ENCODE data around the gene MT1A. TPM values are rescaled to one million over a fixed set of nuclear protein-coding genes. Genes with fewer than 3 reads are reported as not detected.

Gene MT1A
- polyA plus RNA-seq, 1 of the 3 experiments (the other 2 are of a cell fraction), result 5.4 TPM

DNA sequence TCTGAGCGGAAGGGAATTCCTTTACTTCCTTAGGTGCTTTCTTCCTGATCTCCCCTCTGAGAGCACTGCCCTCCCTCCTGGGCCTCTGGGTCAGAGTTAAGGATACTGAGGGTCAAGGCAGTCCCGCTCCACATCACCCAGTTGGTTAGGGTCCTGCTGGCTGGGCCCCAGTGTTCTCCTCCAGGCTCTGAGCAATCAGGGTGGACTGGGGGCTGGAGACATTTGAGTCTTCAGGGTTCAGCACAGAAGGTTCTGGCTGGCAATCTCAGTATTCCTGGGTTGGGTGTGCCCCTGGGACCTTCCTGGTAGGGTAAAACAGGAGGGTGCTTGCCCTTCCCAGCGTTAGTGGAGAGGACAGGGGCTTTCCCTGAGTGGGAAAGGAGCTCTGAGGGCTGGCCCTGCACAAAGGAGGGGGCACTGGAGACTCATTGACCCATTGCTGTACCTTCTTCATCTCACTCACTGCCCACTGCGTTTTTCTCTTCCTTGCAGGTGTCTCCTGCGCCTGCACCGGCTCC lies 5.6 kb upstream of the MT1A start:
- Histone ChIP-seq H3K4me2 (no peak overlapping the region), H3K27me3 (ENCODE audit: insufficient read depth) (peaks cover 31% of the 10 kb centered on the region; the same call in 1 of the 2 replicates)
- TF ChIP-seq FOSL2 (IDR thresholded peaks at IDR 0.05; ENCODE audit: borderline replicate concordance, low read depth) (no peak), RCOR1 (IDR thresholded peaks at IDR 0.05; ENCODE audit: low read length) (no peak), RAD21 (IDR thresholded peaks at IDR 0.05; ENCODE audit: low read length) (no peak), MXI1 (IDR thresholded peaks at IDR 0.05; ENCODE audit: low read depth, low read length) (no peak), EZH2phosphoT487 (IDR thresholded peaks at IDR 0.05; ENCODE audit: borderline replicate concordance, low read depth) (no peak), SMC3 (IDR thresholded peaks at IDR 0.05; ENCODE audit: low read depth, low read length) (no peak), FOXJ3 (CRISPR knock-in tag; IDR thresholded peaks at IDR 0.05) (no peak), NFIC (IDR thresholded peaks at IDR 0.05; ENCODE audit: borderline replicate concordance) (no peak), NRF1 (IDR thresholded peaks at IDR 0.05; ENCODE audit: low read depth, low read length) (no peak), RXRA (IDR thresholded peaks at IDR 0.05; ENCODE audit: borderline replicate concordance, low read depth) (no peak), MEF2A (IDR thresholded peaks at IDR 0.05; ENCODE audit: borderline replicate concordance, low read depth) (no peak), SIN3A (IDR thresholded peaks at IDR 0.05; ENCODE audit: borderline replicate concordance, low read depth, low read length) (no peak), JUND (IDR thresholded peaks at IDR 0.05) (no peak), CHD2 (IDR thresholded peaks at IDR 0.05; ENCODE audit: low read length, partially characterized antibody) (no peak)
- TF ChIP-seq, protein P1, sequence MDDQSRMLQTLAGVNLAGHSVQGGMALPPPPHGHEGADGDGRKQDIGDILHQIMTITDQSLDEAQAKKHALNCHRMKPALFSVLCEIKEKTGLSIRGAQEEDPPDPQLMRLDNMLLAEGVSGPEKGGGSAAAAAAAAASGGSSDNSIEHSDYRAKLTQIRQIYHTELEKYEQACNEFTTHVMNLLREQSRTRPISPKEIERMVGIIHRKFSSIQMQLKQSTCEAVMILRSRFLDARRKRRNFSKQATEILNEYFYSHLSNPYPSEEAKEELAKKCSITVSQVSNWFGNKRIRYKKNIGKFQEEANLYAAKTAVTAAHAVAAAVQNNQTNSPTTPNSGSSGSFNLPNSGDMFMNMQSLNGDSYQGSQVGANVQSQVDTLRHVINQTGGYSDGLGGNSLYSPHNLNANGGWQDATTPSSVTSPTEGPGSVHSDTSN (IDR thresholded peaks at IDR 0.05), result no peak

DNA sequence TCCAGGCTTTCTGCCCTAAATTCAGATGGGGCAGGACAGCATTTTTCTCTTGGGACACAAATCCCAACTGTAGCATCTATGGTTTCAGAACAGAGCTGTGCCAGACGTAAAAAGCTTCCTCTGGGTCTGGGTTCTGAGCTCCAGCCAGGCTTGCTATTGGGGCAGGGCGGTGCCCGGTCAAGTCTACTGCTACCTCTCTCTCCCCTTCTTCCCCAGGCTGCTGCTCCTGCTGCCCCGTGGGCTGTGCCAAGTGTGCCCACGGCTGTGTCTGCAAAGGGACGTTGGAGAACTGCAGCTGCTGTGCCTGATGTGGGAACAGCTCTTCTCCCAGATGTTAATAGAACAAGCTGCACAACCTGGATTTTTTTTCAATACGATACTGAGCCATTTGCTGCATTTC lies 4.9 kb upstream of the MT1A start:
- no peak overlapping the region for H3K27ac ChIP-seq (ENCODE audit: low read depth in 2 of 2, low read length in 1 of 2)
- no peak for DNase-seq
- no peaks in the 10 kb centered on the region for H3F3A ChIP-seq (replicated peaks; ENCODE audit: insufficient read depth)
- H4K20me1 ChIP-seq (ENCODE audit: insufficient read depth), result no peaks in the 10 kb centered on the region
- H3K79me2 ChIP-seq (ENCODE audit: insufficient read depth), result no peaks in the 10 kb centered on the region
- no peaks in the 10 kb centered on the region for H3K9me2 ChIP-seq
- H3K27me3 ChIP-seq (ENCODE audit: insufficient read depth), result peaks cover 31% of the 10 kb centered on the region; the same call in 1 of the 2 replicates
- H3K4me3 ChIP-seq (ENCODE audit: low read depth in 2 of 2, low read length in 1 of 2), result no peak overlapping the region
- no peak overlapping the region for H3K9ac ChIP-seq
- ChIA-PET CTCF (interaction anchor here (0.9 to 1.2 kb wide), 2 partner anchors 10 to 11 kb away, joined by 3 read pairs; no protein-coding TSS in a partner anchor), POLR2A (no interaction called here)
- peaks cover 0 to 28% of the 10 kb centered on the region in 2 experiments; a peak in 1 of 4 replicates for H3K4me1 ChIP-seq (ENCODE audit: control insufficient read depth in 1 of 2, insufficient read depth in 2 of 2, low read depth in 1 of 2, low read length in 1 of 2)
- H3K36me3 ChIP-seq (replicated peaks in 1 of 2; ENCODE audit: control insufficient read depth in 1 of 2, insufficient read depth in 2 of 2, low read length in 1 of 2), result no peaks in the 10 kb centered on the region
- WGBS (ENCODE audit: low lambda C conversion rate), result 75% methylated on average over 7 of the region's 7 CpGs
- H3K4me2 ChIP-seq, result no peak overlapping the region
- H2AFZ ChIP-seq (ENCODE audit: low read depth), result no peak overlapping the region
- no peaks in the 10 kb centered on the region for H3K9me3 ChIP-seq
- TF ChIP-seq, protein P2, sequence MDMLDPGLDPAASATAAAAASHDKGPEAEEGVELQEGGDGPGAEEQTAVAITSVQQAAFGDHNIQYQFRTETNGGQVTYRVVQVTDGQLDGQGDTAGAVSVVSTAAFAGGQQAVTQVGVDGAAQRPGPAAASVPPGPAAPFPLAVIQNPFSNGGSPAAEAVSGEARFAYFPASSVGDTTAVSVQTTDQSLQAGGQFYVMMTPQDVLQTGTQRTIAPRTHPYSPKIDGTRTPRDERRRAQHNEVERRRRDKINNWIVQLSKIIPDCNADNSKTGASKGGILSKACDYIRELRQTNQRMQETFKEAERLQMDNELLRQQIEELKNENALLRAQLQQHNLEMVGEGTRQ (IDR thresholded peaks at IDR 0.05; ENCODE audit: borderline replicate concordance, low read depth, low read length), result no peak
- TF ChIP-seq, protein P3, sequence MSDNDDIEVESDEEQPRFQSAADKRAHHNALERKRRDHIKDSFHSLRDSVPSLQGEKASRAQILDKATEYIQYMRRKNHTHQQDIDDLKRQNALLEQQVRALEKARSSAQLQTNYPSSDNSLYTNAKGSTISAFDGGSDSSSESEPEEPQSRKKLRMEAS (IDR thresholded peaks at IDR 0.05; ENCODE audit: low read depth), result no peak
- TF ChIP-seq, protein P4, sequence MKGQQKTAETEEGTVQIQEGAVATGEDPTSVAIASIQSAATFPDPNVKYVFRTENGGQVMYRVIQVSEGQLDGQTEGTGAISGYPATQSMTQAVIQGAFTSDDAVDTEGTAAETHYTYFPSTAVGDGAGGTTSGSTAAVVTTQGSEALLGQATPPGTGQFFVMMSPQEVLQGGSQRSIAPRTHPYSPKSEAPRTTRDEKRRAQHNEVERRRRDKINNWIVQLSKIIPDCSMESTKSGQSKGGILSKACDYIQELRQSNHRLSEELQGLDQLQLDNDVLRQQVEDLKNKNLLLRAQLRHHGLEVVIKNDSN (IDR thresholded peaks at IDR 0.05; ENCODE audit: borderline replicate concordance, low read depth), result no peak
- TF ChIP-seq, protein P5, sequence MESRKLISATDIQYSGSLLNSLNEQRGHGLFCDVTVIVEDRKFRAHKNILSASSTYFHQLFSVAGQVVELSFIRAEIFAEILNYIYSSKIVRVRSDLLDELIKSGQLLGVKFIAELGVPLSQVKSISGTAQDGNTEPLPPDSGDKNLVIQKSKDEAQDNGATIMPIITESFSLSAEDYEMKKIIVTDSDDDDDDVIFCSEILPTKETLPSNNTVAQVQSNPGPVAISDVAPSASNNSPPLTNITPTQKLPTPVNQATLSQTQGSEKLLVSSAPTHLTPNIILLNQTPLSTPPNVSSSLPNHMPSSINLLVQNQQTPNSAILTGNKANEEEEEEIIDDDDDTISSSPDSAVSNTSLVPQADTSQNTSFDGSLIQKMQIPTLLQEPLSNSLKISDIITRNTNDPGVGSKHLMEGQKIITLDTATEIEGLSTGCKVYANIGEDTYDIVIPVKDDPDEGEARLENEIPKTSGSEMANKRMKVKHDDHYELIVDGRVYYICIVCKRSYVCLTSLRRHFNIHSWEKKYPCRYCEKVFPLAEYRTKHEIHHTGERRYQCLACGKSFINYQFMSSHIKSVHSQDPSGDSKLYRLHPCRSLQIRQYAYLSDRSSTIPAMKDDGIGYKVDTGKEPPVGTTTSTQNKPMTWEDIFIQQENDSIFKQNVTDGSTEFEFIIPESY (IDR thresholded peaks at IDR 0.05; ENCODE audit: borderline replicate concordance, low read depth), result no peak

More for the DNA sequence above, 5.6 kb upstream of the MT1A start:
- H3K27ac ChIP-seq (ENCODE audit: low read depth in 2 of 2, low read length in 1 of 2), result no peak overlapping the region
- DNase-seq, result no peak
- H3K9ac ChIP-seq, result no peak overlapping the region
- WGBS (ENCODE audit: low lambda C conversion rate), result 98% methylated on average over 5 of the region's 6 CpGs
- peak overlapping the region; percentile 35; the same call in 1 of the 2 replicates for H2AFZ ChIP-seq (ENCODE audit: low read depth)
- H3F3A ChIP-seq (replicated peaks; ENCODE audit: insufficient read depth), result no peaks in the 10 kb centered on the region
- H3K9me3 ChIP-seq, result no peaks in the 10 kb centered on the region
- no peak overlapping the region for H3K4me3 ChIP-seq (ENCODE audit: low read depth in 2 of 2, low read length in 1 of 2)
- no peaks in the 10 kb centered on the region for H3K9me2 ChIP-seq
- H3K79me2 ChIP-seq (ENCODE audit: insufficient read depth), result no peaks in the 10 kb centered on the region
- ChIA-PET POLR2A (no interaction called here), CTCF (interaction anchor here (1.2 to 1.5 kb wide), 2 partner anchors 11 to 32 kb away, joined by 3 read pairs; no protein-coding TSS in a partner anchor)
- no peaks in the 10 kb centered on the region for H3K36me3 ChIP-seq (replicated peaks in 1 of 2; ENCODE audit: control insufficient read depth in 1 of 2, insufficient read depth in 2 of 2, low read length in 1 of 2)
- peaks cover 0 to 27% of the 10 kb centered on the region in 2 experiments; a peak in 1 of 4 replicates for H3K4me1 ChIP-seq (ENCODE audit: control insufficient read depth in 1 of 2, insufficient read depth in 2 of 2, low read depth in 1 of 2, low read length in 1 of 2)
- H4K20me1 ChIP-seq (ENCODE audit: insufficient read depth), result no peaks in the 10 kb centered on the region

All from SK-N-SH (cell line).